Spleen (tissue), 7 donors: Measurements from ENCODE around the gene ASB14.

Experiments used
- CTCF ChIP-seq, 11 experiments: fragments of 200-600 bp in 7 of 11; fragments of 450-650 bp in 4 of 11; sonication (generic) in 4 of 11; IDR thresholded peaks in 8 of 11; conservative IDR thresholded peaks in 3 of 11; 1 replicate in 7 of 11; 2 replicates in 4 of 11; pipeline versions ENCODE4 v1.4.0 to v1.8.0; 2016 to 2021; ENCODE audit warnings: antibody characterized with exemption in 11 of 11, inconsistent platforms in 4 of 11, mild to moderate bottlenecking in 1 of 11
- POLR2AphosphoS5 ChIP-seq, 3 donors: sonication (generic); formaldehyde crosslinking; IDR thresholded peaks; one replicate each; pipeline ENCODE4 v1.5.1; 2017; ENCODE audit warnings: antibody characterized with exemption in 3 of 3
- donor health status: DM: no; HTN: no; CAD: no; lungs with moderate emphysema.
- donor health status: DM: no; HTN: no; CAD: no.
- donor health status: DM: no; HTN: no; CAD: no.

DNA sequence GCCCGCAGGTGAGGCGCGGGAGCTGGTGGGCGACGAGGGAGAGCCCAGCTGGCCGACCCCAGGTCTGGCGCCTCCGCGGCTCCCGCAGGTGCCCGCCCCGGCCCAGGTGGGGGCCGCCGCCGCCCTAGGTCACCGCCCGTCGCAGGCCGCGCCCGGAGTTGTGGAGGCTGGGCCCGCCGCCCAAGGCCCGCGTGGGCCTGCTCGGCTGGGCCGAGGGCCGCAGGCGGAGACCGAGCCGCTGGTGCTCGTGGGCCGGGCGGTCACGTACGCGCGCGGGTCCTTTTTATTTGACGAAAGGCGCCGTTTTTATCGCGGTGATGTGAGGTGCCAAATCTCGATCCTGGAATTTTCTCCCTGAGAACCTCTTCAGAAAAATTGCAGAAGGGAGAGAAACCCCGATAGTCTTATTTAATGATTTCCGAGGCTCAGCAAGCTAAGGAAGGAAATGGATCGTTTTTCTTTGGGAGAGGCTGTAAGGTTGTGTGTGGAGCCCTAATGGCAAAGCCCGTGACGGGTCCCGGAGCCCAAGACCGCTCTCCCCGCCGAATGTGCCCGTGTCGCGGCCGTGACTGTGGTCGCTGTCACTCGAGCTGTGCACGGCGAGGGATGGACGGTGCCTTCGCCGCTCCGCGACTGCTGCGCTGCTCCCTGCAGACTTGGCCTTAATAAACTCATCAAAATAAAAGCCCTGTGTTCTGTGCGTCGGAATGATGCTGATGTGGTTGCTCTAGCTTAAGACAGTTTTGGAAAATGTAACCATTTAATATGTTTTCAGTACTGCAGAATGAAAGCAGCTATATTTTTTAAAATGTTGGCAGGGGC, 64.3 kb downstream of the ASB14 start:
- TF ChIP-seq CTCF (IDR thresholded peaks at IDR 0.05 in 8 of 11, conservative IDR thresholded peaks at IDR 0.05 in 3 of 11) (no peak), POLR2AphosphoS5 (IDR thresholded peaks at IDR 0.05) (peak; percentile 61 to 84 (median 83))
